C4-2B (cell line): ENCODE measurements around the gene KRTAP4-8.

Source experiments
- H3K27ac ChIP-seq: fragments of 450-650 bp; 2 replicates; pipeline ENCODE4 v1.5.1; 2017
- ZFX ChIP-seq: fragments of 450-650 bp; IDR thresholded peaks from 2 replicates; pipeline ENCODE4 v1.6.1; 2017
- TF ChIP-seq, protein P1 (sequence below): fragments of 450-650 bp; conservative IDR thresholded peaks from 2 replicates; pipeline ENCODE4 v1.5.1; 2017; ENCODE audit warnings: mild to moderate bottlenecking

KRTAP4-8 gene

DNA sequence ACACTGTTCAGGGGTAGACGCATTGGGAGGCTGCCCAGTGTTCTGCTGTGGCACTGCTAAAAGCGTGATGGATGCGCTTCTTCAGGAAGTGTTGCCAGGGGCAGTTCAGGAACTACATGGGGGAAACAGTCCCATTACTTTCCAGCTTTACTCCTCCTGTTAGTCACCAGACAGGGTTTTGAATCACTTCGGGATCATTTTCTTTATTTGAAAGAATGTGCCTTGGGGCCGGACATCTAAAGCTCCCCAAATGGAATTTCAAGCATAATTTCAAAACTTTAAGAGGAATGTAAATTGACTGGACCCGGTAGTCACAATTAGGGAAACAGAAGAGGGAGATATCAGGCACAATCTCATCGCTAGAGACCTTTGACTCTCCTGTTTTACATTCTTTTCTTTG is 49.5 kb downstream of the KRTAP4-8 start:
- no peak overlapping the region for H3K27ac ChIP-seq
- TF ChIP-seq, protein P1, sequence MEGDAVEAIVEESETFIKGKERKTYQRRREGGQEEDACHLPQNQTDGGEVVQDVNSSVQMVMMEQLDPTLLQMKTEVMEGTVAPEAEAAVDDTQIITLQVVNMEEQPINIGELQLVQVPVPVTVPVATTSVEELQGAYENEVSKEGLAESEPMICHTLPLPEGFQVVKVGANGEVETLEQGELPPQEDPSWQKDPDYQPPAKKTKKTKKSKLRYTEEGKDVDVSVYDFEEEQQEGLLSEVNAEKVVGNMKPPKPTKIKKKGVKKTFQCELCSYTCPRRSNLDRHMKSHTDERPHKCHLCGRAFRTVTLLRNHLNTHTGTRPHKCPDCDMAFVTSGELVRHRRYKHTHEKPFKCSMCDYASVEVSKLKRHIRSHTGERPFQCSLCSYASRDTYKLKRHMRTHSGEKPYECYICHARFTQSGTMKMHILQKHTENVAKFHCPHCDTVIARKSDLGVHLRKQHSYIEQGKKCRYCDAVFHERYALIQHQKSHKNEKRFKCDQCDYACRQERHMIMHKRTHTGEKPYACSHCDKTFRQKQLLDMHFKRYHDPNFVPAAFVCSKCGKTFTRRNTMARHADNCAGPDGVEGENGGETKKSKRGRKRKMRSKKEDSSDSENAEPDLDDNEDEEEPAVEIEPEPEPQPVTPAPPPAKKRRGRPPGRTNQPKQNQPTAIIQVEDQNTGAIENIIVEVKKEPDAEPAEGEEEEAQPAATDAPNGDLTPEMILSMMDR = no peak
- TF ChIP-seq ZFX = no peak
